Cardiac muscle cell (in vitro differentiated cells and primary cell): ENCODE measurements around the gene SPARC. TPM values are rescaled to one million over a fixed set of nuclear protein-coding genes. Genes with fewer than 3 reads are reported as not detected.

Source experiments
- DNase-seq, 2 donors: peaks; one replicate each; pipeline versions ENCODE4 v3.0.0 to v3.0.0-alpha.2; 2010 to 2017; ENCODE audit warnings: low read depth in 1 of 2, low spot score in 1 of 2
- H3K27ac ChIP-seq: fragments of 200-600 bp; sonication (generic); 2 replicates; pipeline ENCODE4 v1.5.1; 2016
- H3K27me3 ChIP-seq: fragments of 200-600 bp; sonication (generic); 2 replicates; pipeline ENCODE4 v1.6.0; 2016; ENCODE audit warnings: control low read depth
- H3K36me3 ChIP-seq: fragments of 200-600 bp; sonication (generic); 2 replicates; pipeline ENCODE4 v1.5.1; 2016; ENCODE audit warnings: control low read depth
- H3K4me1 ChIP-seq: fragments of 200-600 bp; sonication (generic); 2 replicates; pipeline ENCODE4 v1.8.1; 2017; ENCODE audit warnings: low read depth, mild to moderate bottlenecking, mixed run types
- H3K4me3 ChIP-seq: fragments of 200-600 bp; sonication (generic); 2 replicates; pipeline ENCODE4 v1.5.1; 2016; ENCODE audit warnings: mild to moderate bottlenecking
- H3K9me3 ChIP-seq: fragments of 200-600 bp; sonication (generic); 2 replicates; pipeline ENCODE4 v1.5.1; 2017; ENCODE audit warnings: low read depth, mild to moderate bottlenecking, control low read depth
- polyA plus RNA-seq: library from polyadenylated mRNA; unstranded; fragments of >200 nt; fragmentation: Nextera tagmentation; extraction: Ambion mirVana; gene quantifications from 2 replicates; pipeline ENCODE4 v1.2.1, GENCODE V29; 2016
- total RNA-seq: library from RNA; depleted of rRNA; stranded (reverse); fragments of >200 nt; gene quantifications from 2 replicates; pipeline ENCODE4 v1.2.3, GENCODE V29; 2016
- TF ChIP-seq, protein P1 (sequence below): IDR thresholded peaks from 2 replicates; pipeline ENCODE4 v1.5.1; 2012; ENCODE audit warnings: low read depth, mild to moderate bottlenecking, low read length

Gene SPARC
- total and polyA plus RNA-seq, 2 experiments from 2014 or later: 130 to 705 TPM

DNA sequence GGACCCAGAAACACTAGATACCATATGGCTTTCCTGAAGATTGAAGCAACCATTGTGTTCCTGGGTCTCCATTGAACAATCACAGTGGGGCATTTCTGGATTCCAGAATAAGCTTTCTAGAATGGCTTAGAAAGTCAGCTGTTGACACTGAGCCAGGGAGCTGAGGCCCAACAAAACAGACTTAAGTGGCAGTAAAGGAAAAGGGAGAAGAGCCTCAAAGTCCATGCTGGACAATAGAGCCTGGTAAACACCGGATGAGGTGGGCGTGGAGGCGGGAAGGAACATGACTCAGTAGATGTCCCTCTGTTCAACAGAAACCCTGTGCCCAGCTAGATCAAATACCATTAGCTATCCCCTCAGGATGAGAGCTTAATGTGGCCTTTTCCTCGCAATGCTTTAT is 14.8 kb downstream of the SPARC start:
- Histone ChIP-seq H3K36me3 (peaks cover 21% of the 10 kb centered on the region), H3K4me1 (peaks cover 16% of the 10 kb centered on the region), H3K9me3 (no peaks in the 10 kb centered on the region), H3K27ac (no peak overlapping the region), H3K4me3 (no peak overlapping the region), H3K27me3 (no peaks in the 10 kb centered on the region)
- TF ChIP-seq, protein P1, sequence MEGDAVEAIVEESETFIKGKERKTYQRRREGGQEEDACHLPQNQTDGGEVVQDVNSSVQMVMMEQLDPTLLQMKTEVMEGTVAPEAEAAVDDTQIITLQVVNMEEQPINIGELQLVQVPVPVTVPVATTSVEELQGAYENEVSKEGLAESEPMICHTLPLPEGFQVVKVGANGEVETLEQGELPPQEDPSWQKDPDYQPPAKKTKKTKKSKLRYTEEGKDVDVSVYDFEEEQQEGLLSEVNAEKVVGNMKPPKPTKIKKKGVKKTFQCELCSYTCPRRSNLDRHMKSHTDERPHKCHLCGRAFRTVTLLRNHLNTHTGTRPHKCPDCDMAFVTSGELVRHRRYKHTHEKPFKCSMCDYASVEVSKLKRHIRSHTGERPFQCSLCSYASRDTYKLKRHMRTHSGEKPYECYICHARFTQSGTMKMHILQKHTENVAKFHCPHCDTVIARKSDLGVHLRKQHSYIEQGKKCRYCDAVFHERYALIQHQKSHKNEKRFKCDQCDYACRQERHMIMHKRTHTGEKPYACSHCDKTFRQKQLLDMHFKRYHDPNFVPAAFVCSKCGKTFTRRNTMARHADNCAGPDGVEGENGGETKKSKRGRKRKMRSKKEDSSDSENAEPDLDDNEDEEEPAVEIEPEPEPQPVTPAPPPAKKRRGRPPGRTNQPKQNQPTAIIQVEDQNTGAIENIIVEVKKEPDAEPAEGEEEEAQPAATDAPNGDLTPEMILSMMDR: no peak
- DNase-seq: peak in 1 of 2 donors; percentile 83

DNA sequence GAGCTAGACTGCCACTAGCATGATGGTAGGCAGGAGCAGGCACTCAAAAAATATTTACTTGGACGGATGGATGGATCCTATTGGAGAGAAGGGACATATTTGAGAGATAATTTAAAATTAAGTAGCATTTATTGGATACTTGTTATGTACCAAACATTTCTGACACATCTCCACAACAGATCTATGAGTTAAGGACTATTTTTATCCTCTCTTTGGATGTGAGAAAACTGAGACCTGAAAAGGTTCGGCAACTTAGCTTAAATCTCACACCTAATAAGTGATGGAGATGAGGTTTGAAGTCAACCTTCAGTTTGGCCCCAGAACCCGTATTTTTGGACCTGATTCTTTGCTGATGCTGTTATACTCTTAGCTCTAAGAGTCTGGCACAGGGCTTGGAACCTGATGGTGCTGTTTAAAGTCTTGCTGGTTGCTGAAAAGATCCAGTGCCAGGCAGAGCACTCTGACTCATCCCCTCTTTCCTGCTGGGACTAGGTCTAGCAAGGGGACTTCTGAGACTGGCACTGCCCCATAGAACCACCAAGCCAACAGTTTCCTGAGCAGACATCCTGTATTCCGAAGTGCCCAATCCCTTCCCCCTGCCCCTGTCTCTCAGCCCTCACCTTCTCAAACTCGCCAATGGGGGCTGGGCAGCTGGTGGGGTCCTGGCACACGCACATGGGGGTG is 15.6 kb downstream of the SPARC start:
- H3K4me3 ChIP-seq: no peak overlapping the region
- TF ChIP-seq, protein P1: no peak
- H3K36me3 ChIP-seq: peaks cover 25% of the 10 kb centered on the region
- H3K4me1 ChIP-seq: peaks cover 14% of the 10 kb centered on the region
- H3K9me3 ChIP-seq: no peaks in the 10 kb centered on the region
- no peak for DNase-seq
- H3K27ac ChIP-seq: peak overlapping the region; percentile 88
- H3K27me3 ChIP-seq: no peaks in the 10 kb centered on the region

GRCh38 chr5:151670083-151670686 is 16.5 kb downstream of the SPARC start:
- H3K9me3 ChIP-seq: no peaks in the 10 kb centered on the region
- H3K36me3 ChIP-seq: peaks cover 30% of the 10 kb centered on the region
- TF ChIP-seq, protein P1: no peak
- no peak overlapping the region for H3K4me3 ChIP-seq
- no peaks in the 10 kb centered on the region for H3K27me3 ChIP-seq
- H3K4me1 ChIP-seq: peaks cover 5% of the 10 kb centered on the region
- DNase-seq: peak in 1 of 2 donors; percentile 81
- peak overlapping the region; percentile 88 for H3K27ac ChIP-seq

GRCh38 chr5:151667083-151667482 is 19.6 kb downstream of the SPARC start:
- TF ChIP-seq, protein P1: no peak
- DNase-seq: no peak
- Histone ChIP-seq H3K36me3 (peaks cover 27% of the 10 kb centered on the region), H3K4me1 (peaks cover 3% of the 10 kb centered on the region), H3K9me3 (no peaks in the 10 kb centered on the region), H3K27me3 (no peaks in the 10 kb centered on the region), H3K4me3 (no peak overlapping the region), H3K27ac (no peak overlapping the region)

DNA sequence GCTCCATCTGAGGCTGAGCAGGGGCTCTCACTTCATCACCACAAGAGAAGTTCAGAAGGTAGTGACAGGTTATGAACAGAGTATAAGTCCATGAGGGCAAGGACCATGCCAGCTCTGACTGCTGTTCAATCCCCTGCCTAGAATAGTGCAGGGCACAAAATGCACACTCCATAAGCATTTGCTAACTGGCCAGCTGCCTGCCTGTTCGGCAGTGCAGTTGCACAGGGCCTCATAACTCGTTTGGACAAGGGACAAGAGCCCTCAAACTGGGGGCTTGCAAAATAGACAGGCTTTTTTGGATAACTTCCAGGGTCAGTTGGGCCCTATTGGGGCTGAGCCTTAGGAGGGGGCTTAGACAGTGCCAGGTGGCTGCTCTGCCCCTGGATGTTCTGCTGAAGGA is 21.1 kb downstream of the SPARC start:
- H3K27ac ChIP-seq: no peak overlapping the region
- TF ChIP-seq, protein P1: no peak
- H3K27me3 ChIP-seq: no peaks in the 10 kb centered on the region
- no peak overlapping the region for H3K4me3 ChIP-seq
- H3K4me1 ChIP-seq: peaks cover 3% of the 10 kb centered on the region
- H3K36me3 ChIP-seq: peaks cover 30% of the 10 kb centered on the region
- DNase-seq: peak in 1 of 2 donors; percentile 29
- no peaks in the 10 kb centered on the region for H3K9me3 ChIP-seq
